ENCODE data around the gene NRCAM.

GRCh38 chr7:108454674-108455550 lies 1.3 kb downstream of the NRCAM start:
- TF ChIP-seq CTCF (IDR thresholded peaks at IDR 0.05) (no peak), POLR2A (IDR thresholded peaks at IDR 0.05) (no peak), POLR2AphosphoS5 (IDR thresholded peaks at IDR 0.05) (no peak)

Data from gastroesophageal sphincter (tissue), 3 donors.